H1 (cell line): ENCODE data around the gene PREX1. TPM values are rescaled to one million over a fixed set of nuclear protein-coding genes. Genes with fewer than 3 reads are reported as not detected.
A peak's percentile ranks its signal among the peaks of the same experiment; 100 is the strongest.

ENCODE experiments used
- CTCF ChIA-PET: fragments of 300-600 bp; sonication (Branson Sonifier 250); formaldehyde crosslinking; loops from one replicate; lab custom pipeline; 2021; ENCODE audit not compliant: partially characterized antibody; lab: Charles Lee
- POLR2A ChIA-PET: fragments of 300-600 bp; sonication (Branson Sonifier 250); formaldehyde crosslinking; loops from one replicate; lab custom pipeline; 2021; ENCODE audit warnings: inconsistent platforms; ENCODE audit not compliant: partially characterized antibody; lab: Charles Lee
- DNase-seq, 2 experiments: peaks; one replicate each; pipeline versions ENCODE4 v3.0.0 to v3.0.0-alpha.2; 2010 to 2022; ENCODE audit warnings: low spot score in 2 of 2, low read depth in 1 of 2, mixed read lengths in 1 of 2
- FAIRE-seq: peaks from 2 replicates; lab custom pipeline; 2011; peaks lifted over from hg19 to GRCh38; lab: Jason Lieb, UNC
- H2AFZ ChIP-seq: 2 replicates; pipeline ENCODE4 v1.8.1; 2012; ENCODE audit warnings: low read length, inconsistent platforms
- H2AK5ac ChIP-seq: 2 replicates; pipeline ENCODE4 v1.6.1; 2013; ENCODE audit warnings: low read depth, low read length
- H2BK120ac ChIP-seq: replicated peaks from 2 replicates; pipeline ENCODE3; 2013; ENCODE audit warnings: low read depth, low read length, inconsistent platforms
- H2BK12ac ChIP-seq: 2 replicates; pipeline ENCODE4 v1.6.1; 2013; ENCODE audit warnings: low read depth, low read length
- H2BK15ac ChIP-seq: 2 replicates; pipeline ENCODE4 v1.6.1; 2013; ENCODE audit warnings: low read length
- H2BK20ac ChIP-seq: 2 replicates; pipeline ENCODE4 v1.6.1; 2013; ENCODE audit warnings: low read length
- H2BK5ac ChIP-seq: 2 replicates; pipeline ENCODE4 v1.6.1; 2013; ENCODE audit warnings: low read depth, low read length
- H3K14ac ChIP-seq: 2 replicates; pipeline ENCODE4 v1.6.1; 2013; ENCODE audit warnings: inconsistent platforms; ENCODE audit not compliant: insufficient read length
- H3K18ac ChIP-seq: 2 replicates; pipeline ENCODE4 v1.6.1; 2013; ENCODE audit warnings: low read length; ENCODE audit errors: extremely low read depth
- H3K23ac ChIP-seq: 2 replicates; pipeline ENCODE4 v1.6.1; 2013; ENCODE audit warnings: inconsistent platforms; ENCODE audit not compliant: insufficient read length
- H3K23me2 ChIP-seq: 2 replicates; pipeline ENCODE4 v1.6.1; 2013; ENCODE audit warnings: low read depth, low read length
- H3K27ac ChIP-seq: 2 replicates; pipeline ENCODE4 v1.6.1; 2011; ENCODE audit warnings: low read depth, low read length, inconsistent platforms
- H3K27me3 ChIP-seq, 4 experiments: replicated peaks in 1 of 4; 1 replicate in 1 of 4; 2 replicates in 3 of 4; pipeline versions ENCODE4 v1.6.1 to v1.8.1; 2011 to 2013; ENCODE audit warnings: low read length in 3 of 4, mild to moderate bottlenecking in 3 of 4, inconsistent platforms in 2 of 4, mixed read lengths in 2 of 4, moderate library complexity in 1 of 4; ENCODE audit not compliant: control insufficient read depth in 3 of 4, insufficient read depth in 3 of 4; ENCODE audit errors: extremely low read depth in 1 of 4
- H3K36me3 ChIP-seq, 4 experiments: 2 replicates each; pipeline versions ENCODE4 v1.6.1 to v1.8.1; 2011 to 2013; ENCODE audit warnings: mild to moderate bottlenecking in 4 of 4, low read length in 3 of 4, moderate library complexity in 2 of 4, control low read depth in 1 of 4, inconsistent platforms in 1 of 4; ENCODE audit not compliant: insufficient read depth in 4 of 4, control insufficient read depth in 2 of 4
- H3K4ac ChIP-seq: replicated peaks from 2 replicates; pipeline ENCODE3; 2013; ENCODE audit warnings: low read length, low read depth, mixed read lengths, inconsistent platforms; ENCODE audit not compliant: insufficient read length
- H3K4me1 ChIP-seq, 4 experiments: replicated peaks in 1 of 4; 1 replicate in 1 of 4; 2 replicates in 3 of 4; pipeline versions ENCODE4 v1.6.1 to v1.8.1; 2011 to 2013; ENCODE audit warnings: low read length in 3 of 4, inconsistent platforms in 2 of 4, mixed read lengths in 1 of 4; ENCODE audit not compliant: insufficient read depth in 4 of 4, control insufficient read depth in 3 of 4
- H3K4me2 ChIP-seq, 2 experiments: 2 replicates each; pipeline versions ENCODE4 v1.6.1 to v1.8.1; 2011 to 2013; ENCODE audit warnings: low read depth in 2 of 2, low read length in 2 of 2, control low read depth in 1 of 2, inconsistent platforms in 1 of 2, mild to moderate bottlenecking in 1 of 2; ENCODE audit not compliant: insufficient read depth in 1 of 2
- H3K4me3 ChIP-seq, 4 experiments: fragments of 200-600, 300-600 bp in 1 of 4; sonication (generic), shearing (Covaris generic), sonication (Bioruptor Twin) in 1 of 4; 2 replicates each; pipeline versions ENCODE4 v1.5.1 to v1.8.1; 2011 to 2016; ENCODE audit warnings: low read length in 4 of 4, low read depth in 3 of 4, control low read depth in 2 of 4, inconsistent platforms in 2 of 4, mild to moderate bottlenecking in 2 of 4, mixed read lengths in 1 of 4, moderate library complexity in 1 of 4; ENCODE audit not compliant: insufficient read depth in 2 of 4; ENCODE audit errors: extremely low read depth in 1 of 4
- H3K56ac ChIP-seq: replicated peaks from 2 replicates; pipeline ENCODE3; 2013; ENCODE audit warnings: low read depth, mild to moderate bottlenecking, mixed read lengths, low read length, inconsistent platforms; ENCODE audit not compliant: insufficient read length
- H3K79me1 ChIP-seq: 2 replicates; pipeline ENCODE4 v1.6.1; 2013; ENCODE audit warnings: low read depth, low read length, control low read depth
- H3K79me2 ChIP-seq, 2 experiments: 2 replicates each; pipeline versions ENCODE4 v1.6.1 to v1.8.1; 2012 to 2013; ENCODE audit warnings: low read length in 2 of 2, mild to moderate bottlenecking in 2 of 2, inconsistent platforms in 1 of 2; ENCODE audit not compliant: insufficient read depth in 2 of 2, control insufficient read depth in 1 of 2
- H3K9ac ChIP-seq, 4 experiments: replicated peaks in 1 of 4; 1 replicate in 1 of 4; 2 replicates in 3 of 4; pipeline versions ENCODE4 v1.6.1 to v1.8.1; 2011 to 2013; ENCODE audit warnings: low read depth in 3 of 4, low read length in 3 of 4, control low read depth in 2 of 4, mild to moderate bottlenecking in 2 of 4, moderate library complexity in 2 of 4, inconsistent platforms in 1 of 4; ENCODE audit errors: extremely low read depth in 1 of 4
- H3K9me3 ChIP-seq, 2 experiments: 2 replicates each; pipeline versions ENCODE4 v1.6.1 to v1.8.1; 2012 to 2013; ENCODE audit warnings: mild to moderate bottlenecking in 2 of 2, moderate library complexity in 2 of 2, control low read depth in 1 of 2, inconsistent platforms in 1 of 2, low read depth in 1 of 2, low read length in 1 of 2, mixed read lengths in 1 of 2; ENCODE audit not compliant: insufficient read depth in 2 of 2
- H4K20me1 ChIP-seq, 2 experiments: replicated peaks in 1 of 2; 2 replicates each; pipeline versions ENCODE3 to v1.8.1; 2011 to 2013; ENCODE audit warnings: inconsistent platforms in 2 of 2, low read length in 2 of 2, mild to moderate bottlenecking in 1 of 2; ENCODE audit not compliant: insufficient read depth in 2 of 2, control insufficient read depth in 1 of 2
- H4K5ac ChIP-seq: 2 replicates; pipeline ENCODE4 v1.6.1; 2013; ENCODE audit warnings: low read length, low read depth, mixed read lengths, inconsistent platforms; ENCODE audit not compliant: insufficient read length
- H4K8ac ChIP-seq: 2 replicates; pipeline ENCODE4 v1.8.0; 2013; ENCODE audit warnings: mild to moderate bottlenecking, moderate library complexity, low read length, inconsistent platforms; ENCODE audit not compliant: insufficient read depth; ENCODE audit errors: extremely low read depth
- H4K91ac ChIP-seq: replicated peaks from 2 replicates; pipeline ENCODE3; 2013; ENCODE audit warnings: low read length, mixed read lengths, inconsistent platforms; ENCODE audit not compliant: insufficient read length
- CEBPB ChIP-seq: IDR thresholded peaks from 2 replicates; pipeline ENCODE4 v1.6.1; 2012; ENCODE audit warnings: low read depth, low read length
- YY1 ChIP-seq: IDR thresholded peaks from 2 replicates; pipeline ENCODE4 v1.6.1; 2011; ENCODE audit warnings: low read depth, mild to moderate bottlenecking, low read length
- WGBS, 2 experiments: shearing (Covaris generic) in 1 of 2; methylation state at CpG; one replicate each; pipeline versions ENCODE4 v1.1.6 to v1.1.7; 2013 to 2015; ENCODE audit warnings: low lambda C conversion rate in 2 of 2, mixed read lengths in 2 of 2, inconsistent platforms in 1 of 2, low coverage in 1 of 2, missing lambda C conversion rate in 1 of 2; ENCODE audit not compliant: insufficient replicate concordance in 2 of 2, insufficient coverage in 1 of 2, insufficient read length in 1 of 2; ENCODE audit errors: extremely low coverage in 1 of 2, missing lambda C conversion rate in 1 of 2; 5-methylcytosine and 5-hydroxymethylcytosine counted together
- polyA plus RNA-seq, 7 experiments: library from polyadenylated mRNA; depleted of rRNA in 3 of 7; stranded (reverse) in 5 of 7; unstranded in 2 of 7; fragments of >200 nt in 5 of 7; fragments of 200-250 nt in 2 of 7; gene quantifications; 1 replicate in 5 of 7; 2 replicates in 1 of 7; 4 replicates in 1 of 7; pipeline versions ENCODE4 v1.2.1 to v1.2.3, GENCODE V29; 2011 to 2013; ENCODE audit warnings: missing spikeins in 2 of 7, mixed read lengths in 2 of 7
- total RNA-seq: library from RNA; stranded (reverse); fragmentation: NEBNext Ultra II Directional; extraction: Animal tissue kit (Norgen Biotek cat#: 25700); gene quantifications from 2 replicates; pipeline ENCODE4 v1.2.1, GENCODE V29; 2021

Gene PREX1
- total and polyA plus RNA-seq, 2 of the 8 experiments (the other 6 are each of a cell fraction or from before 2014, with no cell fraction given) = 10.7 to 12.8 TPM

DNA sequence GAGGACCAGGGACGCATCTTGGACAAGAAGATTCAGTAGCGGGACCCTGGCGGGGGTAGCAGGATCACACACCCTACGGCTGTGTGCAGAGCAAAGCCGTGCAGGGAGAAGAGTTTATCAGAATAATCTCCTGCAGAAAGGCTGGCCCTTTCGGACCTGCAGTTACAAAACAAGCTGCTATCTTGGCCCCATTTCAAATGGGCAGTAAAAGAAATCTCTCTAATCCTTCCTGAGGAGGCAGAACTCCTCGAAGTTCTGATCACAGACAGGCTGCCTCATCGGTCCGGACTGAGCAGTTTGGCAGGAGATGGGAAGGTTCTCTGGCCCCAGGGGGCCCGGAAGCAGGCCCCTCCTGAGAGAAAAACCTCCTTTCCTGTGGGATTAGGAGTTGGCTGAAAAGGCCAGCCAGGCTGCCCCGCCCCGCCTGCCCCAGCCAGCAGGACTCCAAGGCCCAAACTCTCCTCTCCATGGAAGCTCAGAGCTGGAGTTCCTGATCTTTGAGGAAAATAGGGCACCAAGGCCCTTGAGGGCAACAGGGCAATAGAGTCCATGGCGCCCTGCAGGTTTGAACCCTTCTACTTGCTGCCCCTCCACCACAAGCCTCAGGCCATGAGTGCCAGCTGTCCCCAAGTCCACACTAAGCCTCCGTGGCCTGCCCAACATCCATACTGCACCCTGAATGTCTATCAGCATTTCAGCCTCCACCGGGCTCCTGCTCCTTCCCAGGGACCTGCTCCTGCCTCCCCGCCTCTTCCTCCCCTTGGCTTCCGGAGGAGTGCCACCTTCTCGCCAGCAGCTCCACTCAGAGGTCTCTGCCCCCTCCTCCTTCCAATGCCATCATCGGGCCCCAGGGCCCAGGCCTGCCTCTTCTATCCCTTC lies 141.3 kb downstream of the PREX1 start:
- H3K4me1 ChIP-seq = peaks cover 10 to 24% (median 15%) of the 10 kb centered on the region in 4 experiments
- H3K4me3 ChIP-seq = no peak overlapping the region
- no peak overlapping the region; the same call in 1 of the 2 replicates for H4K8ac ChIP-seq
- no peaks in the 10 kb centered on the region for H3K36me3 ChIP-seq
- H3K56ac ChIP-seq = no peak overlapping the region
- no peaks in the 10 kb centered on the region for H3K9me3 ChIP-seq
- no peak overlapping the region for H3K4ac ChIP-seq
- no peak overlapping the region; the same call in 1 of the 2 replicates for H2AK5ac ChIP-seq
- H3K4me2 ChIP-seq = no peak overlapping the region
- no peak overlapping the region for H3K14ac ChIP-seq
- H2BK5ac ChIP-seq = peak overlapping the region; percentile 35; the same call in 1 of the 2 replicates
- no peak overlapping the region for H2AFZ ChIP-seq
- no peaks in the 10 kb centered on the region; the same call in 1 of the 2 replicates for H3K23me2 ChIP-seq
- H3K27me3 ChIP-seq = no peaks in the 10 kb centered on the region
- no peaks in the 10 kb centered on the region for H4K20me1 ChIP-seq
- H2BK120ac ChIP-seq = no peak overlapping the region
- H4K91ac ChIP-seq = no peak overlapping the region
- no peak overlapping the region for H2BK20ac ChIP-seq
- 83% methylated on average over 19 of the region's 19 CpGs; no CpG with 5 or more reads in 1 of the 2 experiments for WGBS, 2 experiments
- no peak overlapping the region for H3K23ac ChIP-seq
- 0 out of 2 replicates have a peak overlapping the region, but pooled peaks have one; percentile 27 for H2BK12ac ChIP-seq
- no peaks in the 10 kb centered on the region for H3K79me2 ChIP-seq
- no peak for TF ChIP-seq YY1
- no peak for TF ChIP-seq CEBPB
- no peak overlapping the region for H4K5ac ChIP-seq
- DNase-seq (no peak), FAIRE-seq (no peak)
- H3K18ac ChIP-seq = no peak overlapping the region
- no peak overlapping the region for H2BK15ac ChIP-seq
- CTCF ChIA-PET = interaction anchor here (0.7 to 2.5 kb wide), 7 partner anchors 11 to 1536 kb away, joined by 3 to 15 read pairs (median 4); no protein-coding TSS in a partner anchor
- H3K27ac ChIP-seq = no peak overlapping the region; the same call in 1 of the 2 replicates
- no peaks in the 10 kb centered on the region for H3K79me1 ChIP-seq
- POLR2A ChIA-PET = interaction anchor here (1.2 kb wide), 1 partner anchor 33 kb away, joined by 3 read pairs; no protein-coding TSS in a partner anchor
- H3K9ac ChIP-seq = no peak overlapping the region
